SK-N-SH (cell line): ENCODE data around the gene LARGE1. TPM values are rescaled to one million over a fixed set of nuclear protein-coding genes. Genes with fewer than 3 reads are reported as not detected.

Source experiments
- CTCF ChIA-PET: fragments of 300-600, 350-600 bp; formaldehyde crosslinking; extraction: SDS; loops from one replicate; lab custom pipeline; 2021; lab: Yijun Ruan, JAX
- POLR2A ChIA-PET: fragments of 350-600 bp; sonication (Branson Sonifier 250); formaldehyde crosslinking; extraction: SDS; loops from one replicate; lab custom pipeline; 2020; ENCODE audit warnings: antibody characterized with exemption, inconsistent platforms; lab: Yijun Ruan, JAX
- DNase-seq: peaks from one replicate; pipeline ENCODE4 v3.0.0; 2012
- H2AFZ ChIP-seq: fragments of 200-600 bp; sonication (generic); 2 replicates; pipeline ENCODE4 v1.8.1; 2016; ENCODE audit warnings: antibody characterized with exemption, mild to moderate bottlenecking, low read depth
- H3F3A ChIP-seq: fragments of 200-600 bp; sonication (generic); replicated peaks from 2 replicates; pipeline ENCODE3; 2016; ENCODE audit warnings: antibody characterized with exemption, mild to moderate bottlenecking; ENCODE audit not compliant: insufficient read depth
- H3K27ac ChIP-seq, 2 experiments: fragments of 200-500 bp in 1 of 2; fragments of 200-600 bp in 1 of 2; sonication (Bioruptor generic) in 1 of 2; sonication (generic), shearing (Covaris generic) in 1 of 2; 2 replicates each; pipeline versions ENCODE4 v1.5.1 to v1.6.1; 2014 to 2016; ENCODE audit warnings: low read depth in 2 of 2, inconsistent platforms in 1 of 2, low read length in 1 of 2, mild to moderate bottlenecking in 1 of 2, mixed read lengths in 1 of 2
- H3K27me3 ChIP-seq: fragments of 200-600 bp; sonication (generic), shearing (Covaris generic); 2 replicates; pipeline ENCODE4 v1.6.1; 2016; ENCODE audit warnings: mixed run types; ENCODE audit not compliant: insufficient read depth
- H3K36me3 ChIP-seq, 2 experiments: fragments of 200-500 bp in 1 of 2; fragments of 200-600 bp in 1 of 2; sonication (Bioruptor generic) in 1 of 2; sonication (generic) in 1 of 2; replicated peaks in 1 of 2; 2 replicates each; pipeline versions ENCODE3 to v1.5.1; 2014 to 2016; ENCODE audit warnings: low read length in 1 of 2, mild to moderate bottlenecking in 1 of 2; ENCODE audit not compliant: insufficient read depth in 2 of 2, control insufficient read depth in 1 of 2
- H3K4me1 ChIP-seq, 2 experiments: fragments of 200-500 bp in 1 of 2; fragments of 200-600 bp in 1 of 2; sonication (Bioruptor generic) in 1 of 2; sonication (generic), shearing (Covaris generic) in 1 of 2; 2 replicates each; pipeline versions ENCODE4 v1.5.1 to v1.6.1; 2014 to 2016; ENCODE audit warnings: low read depth in 1 of 2, low read length in 1 of 2, mixed run types in 1 of 2; ENCODE audit not compliant: insufficient read depth in 2 of 2, control insufficient read depth in 1 of 2
- H3K4me2 ChIP-seq: fragments of 200-600 bp; sonication (generic), shearing (Covaris generic); 2 replicates; pipeline ENCODE4 v1.6.1; 2017; ENCODE audit warnings: mixed run types
- H3K4me3 ChIP-seq, 2 experiments: fragments of 200-500 bp in 1 of 2; fragments of 200-600 bp in 1 of 2; sonication (Bioruptor generic) in 1 of 2; sonication (generic), shearing (Covaris generic) in 1 of 2; 2 replicates each; pipeline versions ENCODE4 v1.5.1 to v1.8.1; 2014 to 2016; ENCODE audit warnings: low read depth in 2 of 2, inconsistent platforms in 1 of 2, low read length in 1 of 2, mild to moderate bottlenecking in 1 of 2, mixed read lengths in 1 of 2, moderate library complexity in 1 of 2
- H3K79me2 ChIP-seq: fragments of 200-600 bp; sonication (generic); 2 replicates; pipeline ENCODE4 v1.8.1; 2017; ENCODE audit warnings: mild to moderate bottlenecking; ENCODE audit not compliant: insufficient read depth
- H3K9ac ChIP-seq: fragments of 200-600 bp; sonication (generic); 2 replicates; pipeline ENCODE4 v1.6.1; 2017; ENCODE audit warnings: mixed run types
- H3K9me2 ChIP-seq: fragments of 200-600 bp; sonication (generic); 2 replicates; pipeline ENCODE4 v1.6.1; 2017; ENCODE audit warnings: mixed run types
- H3K9me3 ChIP-seq: fragments of 200-600 bp; sonication (generic); 2 replicates; pipeline ENCODE4 v1.6.1; 2017; ENCODE audit warnings: mixed run types, mild to moderate bottlenecking, moderate library complexity
- H4K20me1 ChIP-seq: fragments of 200-600 bp; sonication (generic); 2 replicates; pipeline ENCODE4 v1.6.1; 2017; ENCODE audit warnings: mild to moderate bottlenecking, mixed run types; ENCODE audit not compliant: insufficient read depth
- FOXM1 ChIP-seq: IDR thresholded peaks from 2 replicates; pipeline ENCODE4 v1.4.0; 2012; ENCODE audit warnings: low read depth, mild to moderate bottlenecking
- GABPA ChIP-seq: IDR thresholded peaks from 2 replicates; pipeline ENCODE4 v1.4.0; 2012; ENCODE audit warnings: low read depth, mild to moderate bottlenecking
- GATA2 ChIP-seq: sonication (generic); formaldehyde crosslinking; IDR thresholded peaks from 2 replicates; pipeline ENCODE4 v1.5.0; 2020; ENCODE audit warnings: mild to moderate bottlenecking, missing genetic modification reagents
- RAD21 ChIP-seq: IDR thresholded peaks from 2 replicates; pipeline ENCODE4 v1.6.1; 2012; ENCODE audit warnings: mild to moderate bottlenecking, low read length
- REST ChIP-seq: IDR thresholded peaks from 2 replicates; pipeline ENCODE4 v1.6.1; 2012; ENCODE audit warnings: mild to moderate bottlenecking, low read depth, low read length, moderate library complexity
- TAF1 ChIP-seq: IDR thresholded peaks from 2 replicates; pipeline ENCODE4 v1.6.1; 2012; ENCODE audit warnings: low read depth, mild to moderate bottlenecking, low read length, moderate library complexity, borderline replicate concordance
- TEAD4 ChIP-seq: IDR thresholded peaks from 2 replicates; pipeline ENCODE4 v1.4.0; 2012; ENCODE audit warnings: mild to moderate bottlenecking, borderline replicate concordance; ENCODE audit not compliant: insufficient read depth
- YY1 ChIP-seq: IDR thresholded peaks from 2 replicates; pipeline ENCODE4 v1.4.0; 2012; ENCODE audit warnings: low read depth, mild to moderate bottlenecking
- WGBS: methylation state at CpG from one replicate; pipeline ENCODE4 v1.1.6; 2017; ENCODE audit warnings: low lambda C conversion rate; 5-methylcytosine and 5-hydroxymethylcytosine counted together
- polyA plus RNA-seq, 3 experiments: library from polyadenylated mRNA; depleted of rRNA; stranded (reverse); fragments of >200 nt; gene quantifications; 2 replicates each; pipeline ENCODE4 v1.2.3, GENCODE V29; 2012
- TF ChIP-seq, protein P1 (sequence below): fragments of 150-350 bp; IDR thresholded peaks from 2 replicates; pipeline ENCODE4 v1.6.1; 2016; ENCODE audit warnings: mild to moderate bottlenecking, low read depth, low read length
- TF ChIP-seq, protein P2 (sequence below): IDR thresholded peaks from 2 replicates; pipeline ENCODE4 v1.4.0; 2012; ENCODE audit warnings: low read depth, borderline replicate concordance

The LARGE1 gene
- polyA plus RNA-seq, 1 of the 3 experiments (the other 2 are of a cell fraction), result 1.1 TPM

GRCh38 chr22:33717694-33718396 is 202.4 kb downstream of the LARGE1 start:
- no peak overlapping the region for H3K4me3 ChIP-seq
- H3K9me2 ChIP-seq, result no peaks in the 10 kb centered on the region
- no peak overlapping the region for H3K9ac ChIP-seq
- no peaks in the 10 kb centered on the region for H3K79me2 ChIP-seq
- H3K4me1 ChIP-seq, result no peaks in the 10 kb centered on the region
- no peak overlapping the region for H3K27ac ChIP-seq
- no peak overlapping the region for H2AFZ ChIP-seq
- H3K4me2 ChIP-seq, result no peak overlapping the region
- H3K36me3 ChIP-seq, result no peaks in the 10 kb centered on the region
- no peaks in the 10 kb centered on the region for H3K27me3 ChIP-seq
- H3K9me3 ChIP-seq, result no peaks in the 10 kb centered on the region
- H3F3A ChIP-seq, result no peaks in the 10 kb centered on the region
- ChIA-PET POLR2A (no interaction called here), CTCF (no interaction called here)
- no peaks in the 10 kb centered on the region for H4K20me1 ChIP-seq
- no peak for DNase-seq
- WGBS, result 44% methylated on average over 5 of the region's 5 CpGs
- TF ChIP-seq YY1, result no peak
- TF ChIP-seq, all 33 proteins: peak for 0

GRCh38 chr22:33715237-33715985 is 204.9 kb downstream of the LARGE1 start:
- H3K9me3 ChIP-seq, result no peaks in the 10 kb centered on the region
- no peaks in the 10 kb centered on the region for H3K9me2 ChIP-seq
- no peaks in the 10 kb centered on the region for H3K4me1 ChIP-seq
- CTCF ChIA-PET, result no interaction called here
- no peaks in the 10 kb centered on the region for H3F3A ChIP-seq
- POLR2A ChIA-PET, result no interaction called here
- no peak overlapping the region for H3K4me2 ChIP-seq
- H3K27ac ChIP-seq, result no peak overlapping the region
- DNase-seq, result no peak
- TF ChIP-seq, protein P1, sequence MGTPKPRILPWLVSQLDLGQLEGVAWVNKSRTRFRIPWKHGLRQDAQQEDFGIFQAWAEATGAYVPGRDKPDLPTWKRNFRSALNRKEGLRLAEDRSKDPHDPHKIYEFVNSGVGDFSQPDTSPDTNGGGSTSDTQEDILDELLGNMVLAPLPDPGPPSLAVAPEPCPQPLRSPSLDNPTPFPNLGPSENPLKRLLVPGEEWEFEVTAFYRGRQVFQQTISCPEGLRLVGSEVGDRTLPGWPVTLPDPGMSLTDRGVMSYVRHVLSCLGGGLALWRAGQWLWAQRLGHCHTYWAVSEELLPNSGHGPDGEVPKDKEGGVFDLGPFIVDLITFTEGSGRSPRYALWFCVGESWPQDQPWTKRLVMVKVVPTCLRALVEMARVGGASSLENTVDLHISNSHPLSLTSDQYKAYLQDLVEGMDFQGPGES, result no peak
- no peak for TF ChIP-seq TAF1
- TF ChIP-seq GABPA, result no peak
- no peak overlapping the region for H2AFZ ChIP-seq
- H3K9ac ChIP-seq, result no peak overlapping the region
- WGBS, result 51% methylated on average over 9 of the region's 9 CpGs
- no peaks in the 10 kb centered on the region for H4K20me1 ChIP-seq
- no peaks in the 10 kb centered on the region for H3K79me2 ChIP-seq
- H3K4me3 ChIP-seq, result no peak overlapping the region
- no peaks in the 10 kb centered on the region for H3K27me3 ChIP-seq
- no peaks in the 10 kb centered on the region for H3K36me3 ChIP-seq

DNA sequence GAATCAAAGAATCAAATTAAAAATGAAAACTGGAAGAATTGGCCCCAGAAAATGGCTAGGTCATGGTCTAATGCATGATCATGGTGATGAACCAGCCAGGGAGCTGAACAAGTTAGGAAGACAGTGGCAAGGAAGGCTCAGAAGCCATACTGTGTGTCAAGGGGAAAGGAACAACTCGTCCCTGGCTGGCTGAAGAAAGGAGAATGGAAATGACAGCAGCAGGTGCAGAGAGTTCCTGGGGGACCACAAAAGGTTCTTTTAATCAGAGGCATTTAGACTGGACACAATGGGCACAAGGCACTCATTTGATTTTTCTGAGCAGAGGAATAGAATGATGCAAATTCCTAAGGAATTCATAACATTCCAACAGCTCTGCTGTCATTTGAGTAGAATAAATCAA is 209.9 kb downstream of the LARGE1 start:
- H3K9me3 ChIP-seq, result peaks cover 3% of the 10 kb centered on the region; the same call in 1 of the 2 replicates
- H3K27me3 ChIP-seq, result no peaks in the 10 kb centered on the region
- H3F3A ChIP-seq, result no peaks in the 10 kb centered on the region
- no peaks in the 10 kb centered on the region for H3K36me3 ChIP-seq
- no peak overlapping the region for H2AFZ ChIP-seq
- no peak overlapping the region for H3K4me3 ChIP-seq
- ChIA-PET CTCF (no interaction called here), POLR2A (no interaction called here)
- 12% methylated on average over 1 of the region's 1 CpG for WGBS
- H3K9me2 ChIP-seq, result no peaks in the 10 kb centered on the region
- DNase-seq, result no peak
- H3K9ac ChIP-seq, result no peak overlapping the region
- no peak overlapping the region for H3K27ac ChIP-seq
- no peaks in the 10 kb centered on the region for H3K79me2 ChIP-seq
- no peaks in the 10 kb centered on the region for H4K20me1 ChIP-seq
- H3K4me2 ChIP-seq, result no peak overlapping the region
- H3K4me1 ChIP-seq, result no peaks in the 10 kb centered on the region
- no peak for TF ChIP-seq GATA2 (CRISPR knock-in tag)
- TF ChIP-seq, protein P1, result no peak
- no peak for TF ChIP-seq TEAD4
- TF ChIP-seq, protein P2, sequence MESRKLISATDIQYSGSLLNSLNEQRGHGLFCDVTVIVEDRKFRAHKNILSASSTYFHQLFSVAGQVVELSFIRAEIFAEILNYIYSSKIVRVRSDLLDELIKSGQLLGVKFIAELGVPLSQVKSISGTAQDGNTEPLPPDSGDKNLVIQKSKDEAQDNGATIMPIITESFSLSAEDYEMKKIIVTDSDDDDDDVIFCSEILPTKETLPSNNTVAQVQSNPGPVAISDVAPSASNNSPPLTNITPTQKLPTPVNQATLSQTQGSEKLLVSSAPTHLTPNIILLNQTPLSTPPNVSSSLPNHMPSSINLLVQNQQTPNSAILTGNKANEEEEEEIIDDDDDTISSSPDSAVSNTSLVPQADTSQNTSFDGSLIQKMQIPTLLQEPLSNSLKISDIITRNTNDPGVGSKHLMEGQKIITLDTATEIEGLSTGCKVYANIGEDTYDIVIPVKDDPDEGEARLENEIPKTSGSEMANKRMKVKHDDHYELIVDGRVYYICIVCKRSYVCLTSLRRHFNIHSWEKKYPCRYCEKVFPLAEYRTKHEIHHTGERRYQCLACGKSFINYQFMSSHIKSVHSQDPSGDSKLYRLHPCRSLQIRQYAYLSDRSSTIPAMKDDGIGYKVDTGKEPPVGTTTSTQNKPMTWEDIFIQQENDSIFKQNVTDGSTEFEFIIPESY, result no peak
- TF ChIP-seq FOXM1, result no peak
- TF ChIP-seq REST, result no peak
- no peak for TF ChIP-seq RAD21
